Posterior vena cava (tissue), 2 donors: ENCODE measurements around the gene HOXC12. TPM values are rescaled to one million over a fixed set of nuclear protein-coding genes. Genes with fewer than 3 reads are reported as not detected.

Source experiments
- DNase-seq: peaks from one replicate; pipeline ENCODE4 v3.0.0-alpha.2; 2020; ENCODE audit warnings: low spot score
- intact Hi-C, 2 donors: fragments of 100-400 bp; cut with DNase I; formaldehyde crosslinking; loops; one replicate each; pipeline versions ENCODE4 v1.14.1 to v1.14.2; 2022 to 2023
- total RNA-seq, 2 donors: library from RNA; stranded (reverse); fragmentation: NEBNext Ultra II Directional; extraction: Animal tissue kit (Norgen Biotek cat#: 25700); gene quantifications; one replicate each; pipeline ENCODE4 v1.2.1, GENCODE V29; 2021
- donor health status: DM: yes; HTN: yes; CAD: no.
- donor health status: DM: yes; HTN: yes; CAD: no.

HOXC12 gene
- total RNA-seq, 2 donors from 2014 or later, result 1.1 TPM; not detected in 1

GRCh38 chr12:53989227-53990113 is 34.8 kb downstream of the HOXC12 start:
- intact Hi-C loops, result loop anchor here in 1 of 2 donors (5.0 to 10.0 kb wide), 2 partner anchors 38 to 385 kb away; partner anchors contain the start of gene HOXC6
- no peak for DNase-seq

- intact Hi-C loops, result loop anchor here in 1 of 2 donors (5.0 kb wide), 1 partner anchor 37 kb away; the partner anchor contains the start of gene HOXC6
- DNase-seq, result no peak
Measured at GRCh38 chr12:53990311-53991076, 35.8 kb downstream of the HOXC12 start.

DNA sequence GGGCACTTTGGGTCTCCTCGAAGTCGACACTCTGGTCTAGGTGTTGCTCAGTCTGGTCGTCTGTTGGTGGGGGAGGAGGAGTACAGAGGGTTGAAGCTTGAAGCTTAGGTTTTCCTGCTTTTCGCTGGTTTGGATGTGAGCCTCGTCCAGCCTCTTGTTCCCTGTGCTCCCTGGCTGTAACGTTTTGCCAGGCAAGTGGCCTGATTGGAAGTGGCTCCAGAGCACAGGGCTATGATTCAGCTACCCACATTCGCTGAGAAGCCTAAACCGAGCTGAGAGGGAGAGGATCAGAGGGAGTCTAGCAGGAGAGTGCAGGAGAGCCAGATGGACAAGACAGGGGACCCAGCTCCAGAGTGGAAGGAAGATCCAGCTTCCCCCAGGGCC is 36.4 kb downstream of the HOXC12 start:
- DNase-seq, result peak; percentile 91
- intact Hi-C loops, result loop anchor here in 1 of 2 donors (5.0 kb wide), 1 partner anchor 36 kb away; the partner anchor contains the start of gene HOXC6

DNA sequence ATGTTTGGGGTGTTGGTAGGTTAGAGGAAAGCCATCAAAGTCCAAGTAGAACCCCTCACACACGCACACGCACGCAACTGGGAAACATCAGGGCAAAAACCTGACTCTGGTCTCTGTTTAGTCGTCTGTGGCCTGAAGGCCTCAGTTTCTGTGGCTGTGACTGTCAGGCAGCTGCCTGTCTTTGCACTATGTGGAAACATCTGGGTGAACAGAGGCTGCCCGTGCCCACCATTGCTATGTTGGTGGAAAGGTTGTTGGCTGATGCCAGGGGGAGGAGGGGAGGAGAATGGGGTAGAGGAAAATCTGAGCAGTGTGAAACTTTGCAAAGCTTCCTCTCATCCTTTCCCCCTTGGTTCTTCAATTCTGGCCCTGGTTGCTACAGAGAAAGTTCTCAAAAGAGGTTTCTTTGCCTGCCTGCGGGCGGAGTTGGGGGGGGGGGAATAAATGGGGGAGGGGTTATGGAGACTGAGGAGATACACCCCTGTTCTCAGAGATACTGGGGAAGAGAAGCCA is 37.7 kb downstream of the HOXC12 start:
- intact Hi-C loops, result loop anchor here in 1 of 2 donors (5.0 kb wide), 1 partner anchor 35 kb away; the partner anchor contains the start of gene HOXC6
- DNase-seq, result no peak

DNA sequence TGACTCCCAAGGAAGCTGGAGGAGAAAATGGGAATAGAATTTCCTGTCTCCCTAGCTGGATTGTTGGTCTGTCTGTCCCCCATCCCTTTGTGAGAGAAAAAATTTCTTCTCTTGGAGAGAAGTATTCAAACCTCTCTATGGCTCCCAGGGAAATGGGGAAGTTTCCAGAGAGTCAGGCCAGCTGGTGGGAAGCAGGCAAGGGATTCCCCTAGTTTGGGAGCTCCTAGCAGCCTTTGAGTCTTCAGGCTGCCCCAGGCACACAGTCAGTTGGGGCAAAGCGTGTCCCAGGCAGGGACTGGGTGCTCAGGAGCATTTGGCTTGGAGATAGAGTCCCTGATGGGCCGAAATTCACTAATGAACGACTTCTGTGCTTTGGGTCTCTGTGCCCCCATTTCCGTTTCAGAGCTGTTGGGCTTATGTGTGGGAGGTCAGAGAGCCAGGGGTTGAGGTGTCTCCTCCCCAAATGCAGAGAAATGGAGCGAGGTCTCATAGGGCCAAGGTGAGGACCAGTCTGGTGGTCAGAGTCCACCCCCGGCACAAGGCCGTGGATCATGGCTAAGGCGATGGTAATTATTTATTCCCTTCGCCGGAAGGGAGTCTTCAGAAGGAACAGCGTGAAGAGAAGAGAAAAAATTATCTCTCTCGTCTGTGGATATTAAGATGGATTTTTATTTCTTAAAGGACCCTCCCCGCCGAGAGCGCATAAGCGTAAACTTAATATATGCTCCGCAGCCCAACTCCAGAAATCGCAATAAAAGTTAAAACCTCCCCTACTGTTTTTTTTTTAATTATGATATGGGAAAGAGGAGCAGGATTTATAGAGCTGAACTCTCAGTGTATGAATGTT is 38.7 kb downstream of the HOXC12 start:
- DNase-seq, result no peak
- intact Hi-C loops, result loop anchor here in 1 of 2 donors (5.0 kb wide), 1 partner anchor 34 kb away; the partner anchor contains the start of gene HOXC6

DNA sequence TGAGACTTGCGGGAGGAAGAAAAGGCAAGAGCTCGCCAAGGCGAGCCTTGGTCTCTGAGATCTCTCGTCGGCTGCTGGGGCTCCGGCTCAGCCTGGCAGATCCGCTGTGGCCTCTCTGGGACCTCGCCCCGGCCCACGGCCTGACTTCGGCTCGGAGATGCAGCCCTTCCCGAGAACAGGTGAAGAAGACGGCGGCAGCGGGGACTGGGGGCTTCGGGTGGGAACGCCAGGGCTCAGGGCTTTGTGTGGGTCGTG is 39.2 kb downstream of the HOXC12 start:
- intact Hi-C loops, result loop anchor here in 1 of 2 donors (5.0 kb wide), 1 partner anchor 33 kb away; the partner anchor contains the start of gene HOXC6
- no peak for DNase-seq

DNA sequence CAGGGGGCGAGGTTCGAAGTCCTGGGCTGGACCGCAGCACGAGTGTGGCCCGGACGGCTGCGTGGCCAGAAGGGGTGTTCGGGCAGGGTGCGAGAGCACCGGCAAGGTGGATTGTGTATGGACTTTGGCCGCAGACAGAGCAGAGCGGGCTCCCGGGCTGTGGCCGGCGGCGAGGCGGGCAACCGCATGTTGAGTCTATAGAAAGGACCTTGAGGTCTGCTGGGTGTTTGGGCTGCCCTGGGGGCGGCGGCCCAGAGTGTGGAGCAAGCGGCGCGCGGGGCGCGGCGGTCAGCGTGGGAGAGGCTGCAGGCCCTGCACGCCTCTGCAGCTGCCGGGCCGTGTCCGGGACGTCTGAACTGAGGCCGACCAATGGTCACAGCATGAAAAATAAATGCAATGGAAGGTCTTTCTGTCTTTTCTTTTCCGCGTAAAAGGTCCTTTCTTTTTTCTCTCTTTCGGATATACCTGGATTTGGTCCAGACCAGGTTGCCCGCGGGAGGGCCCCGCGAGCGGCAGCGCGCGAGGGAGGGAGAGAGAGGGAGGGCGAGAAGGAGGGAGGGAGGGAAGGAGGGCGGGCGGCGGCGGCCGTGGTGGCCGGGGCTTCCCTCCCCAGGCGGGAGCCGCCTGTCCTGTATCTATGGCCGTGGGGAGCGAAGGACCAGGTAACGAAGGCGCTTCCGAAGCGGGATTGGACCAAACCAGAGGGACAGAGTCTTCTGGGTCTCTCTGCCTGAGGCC is 39.7 kb downstream of the HOXC12 start:
- intact Hi-C loops, result loop anchor here in 1 of 2 donors (5.0 kb wide), 1 partner anchor 33 kb away; the partner anchor contains the start of gene HOXC6
- no peak for DNase-seq

- intact Hi-C loops, result no loop called here
Measured at GRCh38 chr12:53995002-53995377, 40.3 kb downstream of the HOXC12 start.

GRCh38 chr12:53995378-53996239 is 40.9 kb downstream of the HOXC12 start:
- DNase-seq, result peak; percentile 93
- intact Hi-C loops, result no loop called here

More at GRCh38 chr12:53995002-53995377, 40.3 kb downstream of the HOXC12 start:
- DNase-seq, result no peak

DNA sequence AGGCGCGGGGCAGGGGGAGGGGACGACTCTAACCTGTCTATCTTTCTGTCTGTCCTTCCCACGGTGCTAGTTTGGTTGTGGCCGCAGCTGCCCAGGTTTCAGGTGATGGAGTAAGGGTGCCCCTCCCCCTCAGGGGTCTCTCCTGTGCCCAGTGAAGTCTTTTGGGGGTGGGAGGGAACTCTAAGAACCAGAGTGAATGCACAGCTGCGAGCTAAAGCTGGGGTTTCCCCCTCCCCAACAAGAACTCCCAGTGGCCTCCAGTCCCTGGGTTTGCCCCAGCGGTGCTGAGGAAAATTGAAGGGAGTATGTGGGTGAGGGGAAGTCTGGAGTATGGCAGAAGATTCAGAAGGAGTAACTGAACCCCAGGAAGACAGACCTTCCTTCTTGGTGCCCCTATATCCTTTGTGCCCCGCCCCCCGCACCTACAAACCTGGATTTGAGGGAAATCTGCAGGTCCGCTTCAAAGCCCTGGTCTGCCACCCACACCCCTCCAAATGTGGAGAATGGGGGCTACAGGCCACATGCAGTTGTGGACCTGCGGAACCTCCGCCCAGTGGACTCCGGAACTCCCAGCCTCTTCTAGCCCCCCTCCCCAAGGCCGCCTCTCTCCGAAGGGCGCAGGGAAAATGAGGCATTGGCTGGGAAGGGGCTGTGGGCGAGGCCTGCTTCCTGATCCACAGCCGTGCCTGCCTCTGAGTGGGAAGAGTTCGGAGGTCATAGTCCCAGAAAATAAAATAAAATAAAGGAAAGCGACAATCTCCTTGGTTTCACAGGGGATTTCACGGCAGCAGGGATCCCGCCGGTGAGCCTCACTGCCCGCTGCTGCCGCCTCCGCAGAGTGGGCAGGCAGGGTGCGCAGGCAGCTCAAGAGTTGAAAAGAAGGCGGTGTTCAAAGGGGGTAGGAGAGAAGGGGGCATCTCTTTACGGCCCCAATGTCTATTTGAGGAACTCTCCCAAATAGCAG is 41.8 kb downstream of the HOXC12 start:
- intact Hi-C loops, result no loop called here

GRCh38 chr12:53997204-53998109 is 42.8 kb downstream of the HOXC12 start:
- intact Hi-C loops, result no loop called here
- no peak for DNase-seq

More for the DNA sequence above, 41.8 kb downstream of the HOXC12 start:
- DNase-seq, result no peak

GRCh38 chr12:53998110-53998899 is 43.6 kb downstream of the HOXC12 start:
- intact Hi-C loops, result no loop called here
- DNase-seq, result no peak

- intact Hi-C loops, result no loop called here
- no peak for DNase-seq
Measured at GRCh38 chr12:53998900-53999236, 44.2 kb downstream of the HOXC12 start.

DNA sequence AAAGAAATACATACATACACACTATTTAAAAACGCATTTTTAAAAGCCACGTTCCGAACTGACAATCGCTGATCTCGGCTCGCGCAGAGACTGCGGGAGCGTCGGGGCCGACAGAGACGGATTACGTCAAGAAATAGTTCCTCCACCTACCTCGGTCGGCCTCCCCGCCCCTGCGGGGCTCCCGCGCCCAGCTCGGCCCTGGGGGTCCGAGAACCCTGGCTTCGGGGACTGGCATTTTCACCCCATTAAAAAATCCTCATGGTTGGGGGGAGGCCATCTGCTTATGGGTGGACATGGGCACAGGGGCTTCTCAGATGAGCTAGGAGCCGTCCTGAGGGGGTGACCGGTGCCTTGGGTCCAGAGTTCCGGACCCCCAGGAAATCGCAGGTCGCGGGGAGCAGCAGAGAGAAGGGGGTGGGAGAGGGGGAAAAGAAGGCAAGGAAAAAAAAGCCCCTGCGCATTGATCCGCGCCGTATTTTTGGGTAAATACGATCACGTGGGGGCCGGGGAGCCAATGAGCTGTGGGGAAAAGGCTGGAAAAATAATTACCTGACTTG is 44.9 kb downstream of the HOXC12 start:
- intact Hi-C loops, result loop anchor here in 1 of 2 donors (10.0 kb wide), 1 partner anchor 355 kb away; no protein-coding TSS in a partner anchor
- peak; percentile 91 for DNase-seq
